ENCODE measurements around the gene NWD2.
"Not testable (repeated sequence)": the region's sequence is repeated elsewhere in the genome, so short reads cannot be mapped to it uniquely, and the experiment has no call there.

NWD2 gene

GRCh38 chr4:37487668-37488067 is 243.1 kb downstream of the NWD2 start:
- H3K4me3 ChIP-seq (ENCODE audit: low read length), result no peak overlapping the region
- TF ChIP-seq ZNF274 (IDR thresholded peaks at IDR 0.05; ENCODE audit: low read depth, low read length), result no peak

GRCh38 chr4:37489697-37490096 is 245.2 kb downstream of the NWD2 start:
- no peak for TF ChIP-seq ZNF274 (IDR thresholded peaks at IDR 0.05; ENCODE audit: low read depth, low read length)
- no peak overlapping the region for H3K4me3 ChIP-seq (ENCODE audit: low read length)

GRCh38 chr4:37490391-37491347 is 246.1 kb downstream of the NWD2 start:
- H3K4me3 ChIP-seq (ENCODE audit: low read length), result no peak overlapping the region
- no peak for TF ChIP-seq ZNF274 (IDR thresholded peaks at IDR 0.05; ENCODE audit: low read depth, low read length)

- H3K4me3 ChIP-seq (ENCODE audit: low read length), result not testable (repeated sequence)
These were observed 250.8 kb downstream of the NWD2 start for GRCh38 chr4:37495353-37495752.
